NCI-H1436 (cell line): Measurements from ENCODE around the gene PLXNB2.

Experiments
- DNase-seq: peaks from one replicate; lab custom pipeline; 2025; lab: John Stamatoyannopoulos, UW

PLXNB2 gene

GRCh38 chr22:50310031-50310722 is 2.7 kb upstream of the PLXNB2 start:
- DNase-seq = no peak

DNA sequence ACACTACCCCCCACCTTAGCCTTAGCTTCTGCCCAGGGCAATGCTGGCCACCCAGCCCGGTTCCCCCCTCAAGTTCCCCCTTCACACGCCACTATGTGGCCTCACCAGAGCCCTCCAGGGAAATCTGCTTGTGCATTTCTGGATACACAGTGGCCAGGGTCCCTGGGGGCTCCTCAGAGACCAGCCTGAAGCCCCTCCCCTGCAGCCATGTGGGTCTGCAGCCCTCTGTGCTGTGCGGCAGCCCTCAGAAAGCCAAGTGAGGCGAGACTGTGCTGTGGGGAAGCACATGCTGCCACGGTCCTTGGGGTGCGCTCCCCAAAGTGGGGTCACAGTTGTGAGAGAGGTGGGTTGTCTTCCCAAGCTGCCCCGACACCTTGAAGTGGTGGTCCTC is 2.1 kb upstream of the PLXNB2 start:
- DNase-seq = peak; percentile 40

- no peak for DNase-seq
Measured at GRCh38 chr22:50308986-50309600, 1.6 kb upstream of the PLXNB2 start.

GRCh38 chr22:50308597-50308935 is 1.1 kb upstream of the PLXNB2 start:
- no peak for DNase-seq

DNA sequence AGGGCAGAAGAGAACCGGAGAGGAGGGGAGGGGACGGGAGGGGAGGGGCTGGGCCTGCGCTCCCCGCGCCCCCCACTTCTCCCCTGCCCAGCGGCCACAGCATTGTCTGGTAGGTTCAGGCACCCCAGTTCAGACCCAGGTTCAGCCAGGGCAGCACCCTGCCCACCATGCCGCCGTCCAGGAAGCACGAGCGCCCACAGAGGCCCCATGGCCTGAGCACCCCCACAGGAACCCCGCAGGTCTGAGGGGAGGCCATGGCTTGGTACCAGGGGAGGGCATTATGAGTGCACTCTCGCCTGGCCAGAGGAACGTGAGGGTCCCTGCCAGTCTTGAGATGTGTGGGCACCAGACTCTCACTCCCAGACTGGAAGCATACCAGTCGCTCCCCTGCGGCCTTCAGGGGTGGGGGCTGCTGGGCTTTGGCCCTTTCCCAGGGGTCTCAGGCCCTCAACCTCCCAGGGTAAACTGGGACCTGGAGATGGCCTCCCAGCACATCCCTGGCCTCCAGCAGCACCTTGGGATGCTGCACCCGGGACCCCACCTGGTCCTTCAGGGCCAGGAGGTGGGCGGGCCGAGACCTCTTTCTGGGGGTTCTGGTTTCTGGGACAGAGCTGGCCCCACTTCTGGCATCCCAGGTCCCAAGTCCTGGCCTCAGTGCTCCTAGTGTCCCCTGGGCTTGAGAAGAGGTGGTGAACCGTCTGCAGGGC is 597 bp upstream of the PLXNB2 start:
- DNase-seq = no peak

DNA sequence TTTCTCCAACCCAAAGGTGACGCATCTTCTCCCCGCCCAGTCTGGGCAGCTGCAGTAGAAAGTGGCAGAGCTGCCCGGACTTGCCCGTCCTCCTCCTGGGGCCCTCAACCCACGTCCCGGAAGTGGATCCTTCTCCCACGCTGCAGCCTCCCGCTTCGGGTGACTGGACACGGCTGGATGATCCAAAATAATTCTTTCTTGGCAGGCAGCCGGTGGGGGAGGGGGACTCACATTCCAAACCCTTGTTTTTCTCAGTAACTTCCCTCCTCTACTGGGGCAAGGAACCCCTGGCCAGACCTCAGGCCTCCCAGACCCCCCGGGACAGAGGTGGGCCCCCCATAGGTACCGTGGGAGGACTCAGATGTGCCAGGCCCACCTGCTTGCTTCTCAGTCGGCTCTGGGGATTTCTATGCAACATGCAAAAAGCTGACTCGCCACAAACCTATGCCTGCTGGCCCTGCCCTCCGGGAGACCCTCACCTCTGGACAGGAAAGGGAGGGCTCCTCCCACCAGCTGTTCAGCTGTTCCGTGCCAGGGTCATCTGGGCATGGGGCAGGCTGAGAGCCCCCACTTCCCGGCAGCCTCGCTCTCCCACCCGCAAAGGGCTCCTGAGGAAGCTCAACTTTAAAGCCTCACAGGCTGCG is 1.4 kb downstream of the PLXNB2 start:
- DNase-seq = peak; percentile 71

- DNase-seq = no peak
Measured at GRCh38 chr22:50305393-50305922, 2.0 kb downstream of the PLXNB2 start.

GRCh38 chr22:50304528-50305392 is 2.7 kb downstream of the PLXNB2 start:
- DNase-seq = no peak

DNA sequence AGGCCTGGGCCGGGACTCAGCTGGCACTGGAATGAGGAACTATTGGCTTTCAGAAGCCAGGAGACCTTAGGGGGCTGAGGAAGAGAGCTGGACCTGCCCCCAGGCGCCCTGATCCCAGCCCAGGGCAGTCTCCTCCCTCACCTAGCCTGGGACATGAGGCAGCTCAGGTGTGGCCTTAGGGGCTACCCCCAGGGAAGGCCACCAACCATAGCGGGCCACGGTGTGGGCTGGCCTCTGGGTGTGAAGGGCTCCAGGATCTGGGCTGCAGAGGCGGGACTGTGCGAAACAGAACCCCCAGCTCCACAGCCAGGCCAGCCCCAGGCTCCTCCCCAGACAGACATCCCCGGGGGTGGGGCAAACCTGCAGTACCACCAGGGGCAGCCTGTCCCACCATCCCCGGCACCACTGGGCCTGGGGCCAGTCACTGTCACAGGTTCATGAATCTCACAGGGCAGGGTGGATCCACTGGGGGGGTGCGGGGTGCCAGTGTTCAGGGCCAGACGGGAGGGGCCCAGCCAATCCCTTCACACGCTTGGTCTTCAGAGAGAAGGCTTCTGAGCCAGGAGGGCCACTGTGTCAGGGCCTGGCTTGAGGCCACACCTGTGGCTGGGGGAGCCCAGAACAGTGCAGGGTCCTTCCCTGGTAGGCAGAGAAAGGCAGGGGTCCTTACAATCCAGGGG is 3.5 kb downstream of the PLXNB2 start:
- no peak for DNase-seq

GRCh38 chr22:50303515-50303847 is 4.0 kb downstream of the PLXNB2 start:
- DNase-seq = no peak

- DNase-seq = no peak
Measured at GRCh38 chr22:50302564-50302963, 4.9 kb downstream of the PLXNB2 start.

DNA sequence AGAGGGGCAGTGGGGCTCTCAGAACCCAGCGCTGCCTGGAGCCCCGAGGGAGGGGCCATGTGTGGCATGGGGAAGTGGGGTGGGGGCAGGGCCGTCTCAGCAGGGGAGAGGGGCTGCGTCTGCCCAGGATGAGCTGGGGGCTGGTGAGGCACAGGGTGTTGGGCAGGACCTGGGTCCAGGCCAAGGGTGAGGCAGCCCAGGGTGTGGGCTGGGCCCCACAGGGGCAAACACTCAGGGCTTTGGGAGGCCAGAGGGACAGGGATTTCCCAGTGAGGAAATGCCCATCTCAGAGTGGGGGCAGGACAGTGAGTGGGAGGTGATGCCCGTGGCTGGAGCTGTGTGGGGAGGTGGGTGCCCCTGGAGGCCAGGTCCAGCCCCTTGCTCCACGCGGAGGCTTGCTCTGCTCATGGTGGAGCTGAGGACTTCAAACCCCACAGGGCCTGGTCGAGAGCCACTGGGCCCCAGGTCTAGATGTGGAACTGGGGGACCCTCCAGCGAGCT is 5.4 kb downstream of the PLXNB2 start:
- no peak for DNase-seq

DNA sequence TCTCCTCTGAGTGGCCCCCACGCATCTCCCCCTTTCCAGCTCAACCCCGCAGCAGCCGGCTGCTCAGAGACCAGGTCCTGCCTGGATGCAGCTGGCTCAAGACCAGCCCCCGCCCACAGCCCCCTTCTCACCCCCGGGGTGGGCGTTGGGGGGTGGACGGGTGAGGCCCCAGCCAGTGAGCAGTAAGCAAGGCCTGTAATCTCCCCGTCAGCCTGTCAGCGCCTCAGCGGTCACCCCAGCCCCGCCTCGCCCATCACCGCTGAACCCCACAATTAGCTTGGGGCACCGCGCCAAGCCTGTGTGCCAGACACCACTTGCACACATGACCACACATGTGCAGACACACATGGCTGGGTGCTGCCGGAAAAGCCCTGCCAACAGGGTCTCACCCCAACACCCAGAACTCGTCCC is 5.9 kb downstream of the PLXNB2 start:
- DNase-seq = no peak

DNA sequence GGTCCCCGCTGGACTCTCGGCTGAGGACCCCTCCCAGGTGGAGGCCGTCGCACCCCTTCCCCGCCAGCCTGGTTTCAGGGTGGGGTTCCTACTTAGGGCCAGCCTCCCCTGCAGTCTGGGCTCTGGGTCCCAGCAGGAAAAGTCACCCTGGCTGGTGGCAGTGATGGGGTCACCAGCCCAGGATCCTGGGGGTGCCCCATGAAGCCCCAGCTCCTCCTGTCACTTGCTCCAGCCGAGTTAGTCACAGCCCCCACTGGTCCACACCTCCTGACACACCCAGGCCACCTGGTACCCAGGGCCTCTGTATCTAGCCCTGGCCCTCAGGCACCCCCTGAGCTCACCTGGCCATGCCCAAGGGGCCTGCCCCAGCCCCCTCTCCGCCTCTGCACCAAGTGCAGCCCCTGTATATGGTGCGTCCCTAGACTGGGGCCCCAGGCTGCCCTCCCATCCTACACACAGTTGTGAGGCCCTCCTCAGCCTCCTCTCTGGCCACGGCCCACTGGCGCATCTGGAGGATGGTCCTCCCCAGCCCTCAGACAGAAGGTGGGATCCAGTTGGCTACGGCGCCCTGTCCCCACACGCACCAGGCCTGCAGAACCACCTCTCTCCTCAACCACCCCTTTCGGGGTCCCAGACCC is 6.7 kb downstream of the PLXNB2 start:
- DNase-seq = no peak

- DNase-seq = no peak
Measured at GRCh38 chr22:50299785-50300619, 7.4 kb downstream of the PLXNB2 start.

- no peak for DNase-seq
Measured at GRCh38 chr22:50298937-50299784, 8.3 kb downstream of the PLXNB2 start.

DNA sequence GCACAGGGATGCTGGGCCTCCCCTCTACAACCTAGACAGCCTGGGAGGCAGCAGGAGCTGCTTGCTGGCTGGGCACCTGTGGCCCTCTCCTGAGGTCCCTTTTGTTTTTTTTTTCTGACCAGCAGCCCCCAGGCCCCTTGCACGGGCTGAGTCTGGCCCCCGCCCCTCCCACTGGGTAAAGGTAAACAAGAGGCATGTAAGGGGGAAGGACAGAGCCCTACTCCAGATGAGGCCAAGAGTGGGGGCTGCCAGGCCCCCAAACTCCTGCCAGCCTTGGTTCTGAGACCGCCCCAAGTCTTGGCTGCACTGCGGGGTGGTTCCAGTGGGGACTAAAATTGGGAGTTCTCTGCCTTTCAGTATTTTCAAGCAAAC is 9.2 kb downstream of the PLXNB2 start:
- DNase-seq = no peak

- no peak for DNase-seq
Measured at GRCh38 chr22:50297510-50298265, 9.8 kb downstream of the PLXNB2 start.
